ENCODE results near the gene MMP12.
"Not testable (repeated sequence)": the region's sequence is repeated elsewhere in the genome, so short reads cannot be mapped to it uniquely, and the experiment has no call there.

Gene MMP12

GRCh38 chr11:102874852-102875251 is at the start of gene MMP12:
TSS of gene MMP12 (minus strand) at chr11:102874982. CDS start at chr11:102874937, 45 bp downstream.
- in situ Hi-C loops (cut with HindIII; ENCODE audit: low sequenced_read_pairs) = no loop called here

DNA sequence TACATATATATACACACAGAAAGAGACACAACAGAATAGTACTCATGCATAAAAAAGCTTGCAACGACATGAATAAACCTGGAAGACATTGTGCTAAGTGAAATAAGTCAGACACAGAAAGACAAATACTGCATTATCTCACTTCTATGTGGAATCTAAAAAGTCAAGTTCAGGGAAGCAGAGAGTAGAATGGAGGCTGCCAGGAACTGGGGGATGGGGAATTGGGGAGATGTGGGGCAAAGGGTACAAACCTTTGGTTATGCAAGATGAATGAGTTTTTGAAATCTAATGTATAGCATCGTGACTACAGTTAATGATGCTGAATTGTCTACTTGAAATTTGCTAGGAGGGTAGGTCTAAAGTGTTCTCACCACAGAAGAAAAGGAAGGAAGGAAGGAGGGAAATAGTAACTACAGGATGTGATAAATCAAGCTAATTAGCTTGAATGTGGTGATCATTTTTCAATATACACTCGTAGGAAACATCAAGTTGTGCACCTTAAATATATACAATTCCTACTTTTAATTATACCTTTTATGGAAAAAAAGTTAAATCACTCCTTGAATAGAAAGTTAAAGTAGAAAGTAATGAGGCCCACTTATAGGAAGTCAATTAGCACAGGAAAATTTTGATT is 46.9 kb upstream of the MMP12 start:
- in situ Hi-C loops (cut with HindIII; ENCODE audit: low sequenced_read_pairs) = no loop called here

DNA sequence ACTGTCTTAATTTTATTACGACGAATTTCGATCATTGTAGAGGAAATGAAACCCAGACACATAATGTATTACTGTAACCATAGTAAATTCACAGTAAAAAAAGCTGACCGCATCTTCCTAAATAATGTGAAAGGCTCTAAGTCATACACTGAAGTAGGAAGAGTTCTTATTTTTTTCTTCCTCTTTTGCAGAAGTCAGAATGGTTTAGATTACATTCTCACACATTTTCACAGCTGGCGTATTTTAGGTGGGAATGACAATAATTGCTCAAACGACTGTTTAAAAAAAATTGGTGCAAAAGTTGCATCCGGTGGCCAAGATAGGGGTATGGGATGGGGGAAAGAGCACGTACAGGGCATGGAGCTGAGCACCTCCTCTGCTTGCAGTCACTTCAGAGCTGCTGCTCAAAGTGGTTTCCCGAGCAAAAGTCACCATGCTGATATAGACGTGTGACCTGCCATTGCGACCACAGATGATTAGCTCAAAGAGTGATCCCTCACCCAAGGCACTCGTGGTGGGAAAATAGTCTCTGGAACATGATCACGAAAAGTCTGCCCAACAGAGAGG is 45.4 kb upstream of the MMP12 start:
- in situ Hi-C loops (cut with HindIII; ENCODE audit: low sequenced_read_pairs) = no loop called here

DNA sequence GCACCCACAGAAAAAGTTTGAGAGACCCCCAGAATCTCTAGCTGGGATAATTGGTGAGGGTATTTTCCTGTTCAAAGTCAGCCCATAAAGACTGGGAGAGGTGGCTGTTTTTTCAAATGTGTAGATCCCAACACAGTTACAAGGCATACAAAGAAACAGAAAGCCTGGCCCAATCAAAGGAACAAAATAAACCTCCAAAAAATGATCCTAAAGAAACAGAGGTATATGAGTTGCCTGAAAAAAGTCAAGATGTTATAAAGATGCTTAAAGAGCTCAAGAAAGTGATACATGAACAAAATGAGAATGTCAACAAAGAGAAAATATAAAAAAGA is 40.2 kb upstream of the MMP12 start:
- in situ Hi-C loops (cut with HindIII; ENCODE audit: low sequenced_read_pairs) = no loop called here

- in situ Hi-C loops (cut with HindIII; ENCODE audit: low sequenced_read_pairs) = no loop called here
These were observed 39.7 kb upstream of the MMP12 start for GRCh38 chr11:102914238-102915043.

GRCh38 chr11:102912482-102912830 is 37.7 kb upstream of the MMP12 start:
- in situ Hi-C loops (cut with HindIII; ENCODE audit: low sequenced_read_pairs) = no loop called here

DNA sequence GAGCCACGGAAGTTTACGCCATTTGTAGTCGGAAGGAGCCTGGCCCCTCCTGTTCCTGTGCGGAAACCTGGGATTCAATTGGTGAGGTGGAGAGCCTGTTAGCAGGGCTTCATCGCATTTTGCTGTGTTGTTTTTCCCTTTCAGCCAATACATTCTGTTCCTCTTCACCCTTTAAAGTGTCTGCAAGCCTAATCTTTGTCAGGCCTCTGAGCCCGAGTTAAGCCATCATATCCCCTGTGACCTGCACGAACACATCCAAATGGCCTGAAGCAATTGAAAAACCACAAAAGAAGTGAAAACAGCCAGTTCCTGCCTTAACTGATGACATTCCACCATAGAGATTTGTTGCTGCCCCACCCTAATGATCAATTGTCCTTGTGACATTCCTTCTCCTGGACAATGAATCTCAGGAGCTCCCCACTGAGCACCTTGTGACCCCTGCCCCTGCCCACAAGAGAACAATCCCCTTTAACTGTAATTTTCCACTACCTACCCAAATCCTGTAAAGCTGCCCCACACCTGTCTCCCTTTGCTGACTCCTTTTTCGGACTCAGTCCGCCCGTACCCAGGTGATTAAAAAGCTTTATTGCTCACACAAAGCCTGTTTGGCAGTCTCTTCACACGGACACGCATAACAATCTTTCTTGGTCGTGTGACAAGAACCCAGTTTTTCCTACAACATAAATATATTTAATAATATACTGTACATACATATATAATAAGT is 37.1 kb upstream of the MMP12 start:
- in situ Hi-C loops (cut with HindIII; ENCODE audit: low sequenced_read_pairs) = no loop called here

DNA sequence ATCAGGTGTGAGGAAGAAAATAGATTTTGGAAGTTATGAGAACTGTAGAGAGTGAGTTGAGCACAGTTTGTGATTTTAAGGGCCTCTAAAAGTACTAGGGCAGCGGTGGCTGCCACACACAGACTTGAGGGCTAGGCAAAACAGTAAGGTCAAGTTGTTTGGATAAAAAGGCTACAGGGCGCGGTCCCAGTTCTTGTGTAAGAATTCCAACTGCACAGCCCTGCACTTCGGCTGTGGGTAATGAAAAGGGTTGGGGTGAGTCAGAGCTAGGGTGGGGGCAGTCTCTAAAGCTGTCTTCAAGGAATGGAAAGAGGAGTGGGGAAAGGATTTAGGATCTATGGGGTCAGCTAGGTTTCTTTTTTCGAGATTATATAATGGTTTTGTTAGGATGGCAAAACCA is 31.1 kb upstream of the MMP12 start:
- in situ Hi-C loops (cut with HindIII; ENCODE audit: low sequenced_read_pairs) = not testable (repeated sequence)

- in situ Hi-C loops (cut with HindIII; ENCODE audit: low sequenced_read_pairs) = not testable (repeated sequence)
These were observed 29.1 kb upstream of the MMP12 start for GRCh38 chr11:102903895-102904294.

DNA sequence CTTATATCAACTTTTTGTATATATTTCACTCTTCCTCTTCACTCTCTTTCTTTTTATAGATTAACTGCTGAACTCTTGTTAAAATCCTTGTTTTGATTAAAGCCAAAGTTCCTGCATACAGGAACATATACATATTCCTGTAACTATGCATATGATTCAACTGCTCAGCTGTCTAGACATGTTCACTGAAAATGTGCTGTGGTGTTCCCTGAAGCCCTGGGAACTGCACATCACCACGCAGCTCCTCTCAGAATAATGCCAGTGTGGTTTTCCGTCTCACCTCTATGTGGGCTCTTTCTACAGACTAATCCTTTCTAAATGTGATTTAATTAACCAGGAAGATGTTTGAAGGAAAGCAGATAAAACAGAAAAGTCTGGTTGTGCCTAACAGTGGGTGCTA is 25.6 kb upstream of the MMP12 start:
- in situ Hi-C loops (cut with HindIII; ENCODE audit: low sequenced_read_pairs) = no loop called here

DNA sequence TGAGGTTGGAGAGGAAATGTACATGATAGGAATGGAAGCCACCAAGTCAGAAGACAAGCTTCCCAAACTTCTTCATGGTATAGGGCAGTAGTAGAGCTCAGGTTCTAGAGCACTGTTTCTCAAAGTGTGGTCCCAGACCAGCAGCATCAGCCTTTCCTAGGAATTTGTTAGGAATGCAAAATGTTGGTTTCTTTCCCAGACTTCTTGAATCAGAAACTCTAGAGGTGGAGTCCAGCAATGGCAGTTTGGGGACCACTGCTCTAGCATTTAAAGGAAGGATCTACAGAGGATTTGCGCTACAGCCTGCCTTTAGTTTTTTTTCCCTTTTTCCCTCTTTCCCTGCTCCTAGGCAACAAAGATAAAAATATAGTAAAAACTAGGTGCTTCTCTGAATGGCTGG is 17.0 kb upstream of the MMP12 start:
- in situ Hi-C loops (cut with HindIII; ENCODE audit: low sequenced_read_pairs) = no loop called here

DNA sequence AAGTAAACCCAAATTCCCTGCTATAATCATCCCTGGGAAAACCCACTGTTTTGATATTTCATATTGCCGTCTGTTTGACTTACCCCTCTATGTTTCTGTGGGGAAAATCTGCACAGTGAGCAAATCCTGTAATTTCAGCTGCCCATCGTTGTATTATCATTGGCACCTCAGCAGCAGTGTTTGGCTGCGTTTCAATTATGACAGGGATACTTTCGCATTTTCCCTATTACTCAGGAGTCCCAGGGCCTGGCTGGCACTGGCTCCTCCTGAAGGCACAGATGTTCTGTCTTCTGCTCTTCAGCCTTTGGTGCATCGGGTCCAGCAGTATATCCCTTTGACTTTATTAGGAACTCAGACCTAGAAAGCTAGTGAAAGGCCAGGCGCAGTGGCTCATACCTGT is 12.2 kb upstream of the MMP12 start:
- in situ Hi-C loops (cut with HindIII; ENCODE audit: low sequenced_read_pairs) = no loop called here

DNA sequence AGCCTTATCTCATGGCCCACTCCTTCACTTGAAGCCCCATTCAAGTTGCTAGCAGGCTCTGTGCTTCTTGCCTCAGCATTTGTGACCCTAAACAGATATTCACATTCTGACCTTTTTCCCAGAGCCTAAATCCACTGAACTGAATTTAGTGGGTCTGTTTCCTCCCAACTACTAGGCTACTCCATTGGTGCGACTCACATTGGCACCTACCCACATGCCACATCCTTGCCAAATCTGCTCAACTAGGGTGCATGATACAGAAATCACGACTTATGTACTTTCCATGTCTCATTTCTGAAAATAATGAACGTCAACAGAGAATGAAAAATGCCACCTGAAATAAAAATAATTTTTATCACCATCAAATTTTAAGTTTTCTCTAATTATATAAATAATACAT is 8.4 kb upstream of the MMP12 start:
- in situ Hi-C loops (cut with HindIII; ENCODE audit: low sequenced_read_pairs) = no loop called here

DNA sequence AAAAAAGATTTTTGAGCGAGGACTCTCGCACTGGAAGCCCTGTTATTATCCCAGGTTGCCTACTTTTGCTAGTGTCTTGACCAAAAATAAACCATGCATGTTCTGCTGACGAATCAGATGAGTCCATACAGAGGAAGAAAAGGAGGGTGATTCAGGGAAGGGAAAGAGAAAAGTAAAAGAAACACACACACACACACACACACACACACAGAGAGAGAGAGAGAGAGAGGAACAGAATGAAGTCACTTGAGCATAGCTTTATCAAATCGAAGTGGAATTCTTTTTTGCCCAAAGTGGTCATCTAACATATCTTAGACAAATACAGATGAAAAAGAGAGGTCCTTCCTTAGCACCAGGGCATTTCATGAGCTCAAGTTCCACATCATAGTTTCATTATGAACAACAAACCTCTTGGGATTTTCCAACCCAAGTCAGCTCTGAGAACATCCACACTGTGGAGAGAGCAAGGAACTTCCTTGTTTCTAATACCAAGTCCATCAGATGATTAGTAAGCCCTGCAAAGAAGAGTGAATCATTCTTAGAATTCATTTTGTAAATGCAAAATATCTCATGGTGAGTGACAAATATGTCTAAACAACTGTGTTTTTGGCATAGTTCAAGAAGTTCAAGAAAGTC is 7.7 kb upstream of the MMP12 start:
- in situ Hi-C loops (cut with HindIII; ENCODE audit: low sequenced_read_pairs) = no loop called here

DNA sequence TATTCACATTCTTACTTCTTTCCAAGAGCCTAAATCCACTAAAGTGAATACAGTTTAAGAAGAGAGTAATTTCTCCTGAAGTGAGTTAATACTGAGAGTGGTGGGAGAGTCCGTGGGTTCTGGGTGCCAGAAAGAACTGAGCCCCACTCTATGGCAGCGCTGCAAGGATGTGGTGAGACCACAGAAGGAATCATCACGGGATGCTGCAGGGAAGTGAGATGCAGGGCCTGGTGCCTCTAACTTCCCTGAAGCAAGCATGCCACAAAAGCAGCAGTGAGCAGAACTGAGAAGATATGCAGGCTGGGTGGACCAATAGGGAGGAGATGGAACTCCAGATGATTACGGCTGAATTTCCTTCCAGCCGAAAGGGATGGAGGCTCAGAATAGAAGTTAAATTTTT is 5.0 kb upstream of the MMP12 start:
- in situ Hi-C loops (cut with HindIII; ENCODE audit: low sequenced_read_pairs) = no loop called here

GRCh38 chr11:102878595-102878994 is 3.8 kb upstream of the MMP12 start:
- in situ Hi-C loops (cut with HindIII; ENCODE audit: low sequenced_read_pairs) = no loop called here

DNA sequence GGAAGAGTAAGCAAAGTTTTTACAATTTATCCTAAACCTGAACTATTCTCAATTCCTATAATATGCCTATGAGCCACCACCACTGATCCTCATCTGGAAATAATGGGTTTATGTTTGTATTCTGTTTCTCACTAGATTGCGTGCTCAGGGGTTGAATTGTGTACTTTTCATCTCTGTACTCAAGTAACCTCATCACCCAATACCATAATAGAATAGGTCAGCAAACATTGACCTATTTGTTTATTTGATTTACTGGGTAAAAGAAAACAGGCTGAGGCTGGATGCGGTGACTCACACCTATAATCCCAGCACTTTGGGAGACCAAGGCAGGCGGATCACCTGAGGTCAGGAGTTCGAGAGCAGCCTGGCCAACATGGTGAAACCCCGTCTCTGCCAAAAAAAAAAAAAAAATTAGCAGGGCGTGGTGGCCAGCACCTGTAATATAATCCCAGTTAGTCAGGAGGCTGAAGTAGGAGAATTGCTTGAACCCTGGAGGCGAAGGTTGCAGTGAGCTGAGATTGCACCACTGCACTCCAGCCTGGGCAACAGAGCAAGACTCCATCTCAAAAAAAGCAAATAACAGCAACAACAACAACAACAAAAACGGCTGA is 5.3 kb downstream of the MMP12 start:
- in situ Hi-C loops (cut with HindIII; ENCODE audit: low sequenced_read_pairs) = not testable (repeated sequence)

DNA sequence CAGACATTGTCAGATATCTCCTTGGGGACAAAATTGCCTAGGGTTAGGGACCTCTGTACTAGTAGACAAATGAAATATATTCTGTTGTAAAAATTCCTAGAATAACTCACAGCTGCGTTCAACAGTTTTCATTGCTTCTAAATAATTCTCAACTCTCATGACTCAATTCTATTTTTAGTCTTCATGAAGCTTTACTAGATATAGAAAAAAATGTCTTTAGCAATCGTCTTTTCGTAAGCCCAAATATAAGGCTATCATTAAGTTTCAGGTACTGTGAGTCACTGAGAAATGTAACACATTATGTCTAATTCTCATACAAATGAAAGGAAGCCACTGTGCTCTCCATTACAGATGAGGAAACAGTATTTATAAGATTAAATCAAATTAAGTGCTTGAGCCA is 6.4 kb downstream of the MMP12 start:
- in situ Hi-C loops (cut with HindIII; ENCODE audit: low sequenced_read_pairs) = no loop called here

- in situ Hi-C loops (cut with HindIII; ENCODE audit: low sequenced_read_pairs) = no loop called here
These were observed 10.1 kb downstream of the MMP12 start for GRCh38 chr11:102864724-102865123.

- in situ Hi-C loops (cut with HindIII; ENCODE audit: low sequenced_read_pairs) = no loop called here
These were observed 20.8 kb downstream of the MMP12 start for GRCh38 chr11:102853956-102854355.

DNA sequence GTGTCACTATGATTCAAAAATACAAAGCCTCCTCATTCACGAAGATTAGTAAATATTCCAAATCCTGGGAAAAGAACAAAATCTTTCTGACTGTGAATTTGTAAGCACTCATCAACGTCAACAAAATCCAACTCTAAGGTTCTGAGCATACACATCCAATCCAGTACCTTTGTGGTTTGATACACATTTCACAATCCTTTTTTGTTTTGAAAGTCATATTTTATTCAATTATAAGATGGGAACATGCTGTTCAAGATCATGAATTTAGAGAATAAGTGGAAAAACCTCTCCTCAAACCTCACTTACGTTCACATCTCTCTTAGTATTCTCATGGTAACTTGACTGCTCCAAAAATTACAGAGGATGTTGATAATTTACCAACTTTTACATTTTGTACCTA is 21.7 kb downstream of the MMP12 start:
- in situ Hi-C loops (cut with HindIII; ENCODE audit: low sequenced_read_pairs) = no loop called here

Data from endothelial cell of hepatic sinusoid (primary cell).